Measurements from ENCODE around the gene SIL1. TPM values are rescaled to one million over a fixed set of nuclear protein-coding genes. Genes with fewer than 3 reads are reported as not detected.

Gene SIL1
- polyA plus RNA-seq, 2 of the 4 experiments (the other 2 are of a cell fraction) = 27.6 to 45.5 TPM

DNA sequence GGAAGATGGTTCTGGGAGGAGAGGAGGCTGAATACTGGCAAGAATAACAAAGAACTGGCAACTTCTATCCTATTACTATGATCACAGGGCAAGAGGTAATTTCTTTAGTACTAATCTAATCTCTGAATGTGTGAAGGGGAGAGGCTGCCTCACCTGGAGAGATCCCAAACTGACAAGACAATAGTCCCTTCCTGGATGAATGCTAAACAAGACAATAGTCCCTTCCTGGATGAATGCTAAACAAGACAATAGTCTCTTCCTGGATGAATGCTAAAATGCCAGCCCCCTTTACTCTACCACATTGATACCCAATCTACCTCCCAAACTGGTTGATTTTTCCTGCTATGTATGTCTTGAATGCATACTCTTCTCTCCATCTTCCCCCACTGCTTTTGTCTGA, 145.2 kb downstream of the SIL1 start:
- ChIA-PET CTCF (no interaction called here), POLR2A (no interaction called here)
- DNase-seq (ENCODE audit: low read depth in 1 of 2, low spot score in 1 of 2) (no peak), FAIRE-seq (no peak), ATAC-seq (no peak)
- Histone ChIP-seq H3K4me3 (no peak overlapping the region), H3K27ac (no peak overlapping the region), H3K4me2 (no peak overlapping the region), H3K4me1 (no peaks in the 10 kb centered on the region), H3K9me3 (no peaks in the 10 kb centered on the region)
- no peak for TF ChIP-seq NFE2L2 (conservative IDR thresholded peaks at IDR 0.05; ENCODE audit: low read length)
- TF ChIP-seq ZSCAN20 (CRISPR knock-in tag; IDR thresholded peaks at IDR 0.05) = no peak
- no peak for TF ChIP-seq SMC3 (IDR thresholded peaks at IDR 0.05)
- TF ChIP-seq RFX5 (IDR thresholded peaks at IDR 0.05) = no peak
- TF ChIP-seq CHD4 (IDR thresholded peaks at IDR 0.05; ENCODE audit: borderline replicate concordance) = no peak
- TF ChIP-seq NPAS2 (CRISPR knock-in tag; IDR thresholded peaks at IDR 0.05; ENCODE audit: borderline replicate concordance) = no peak
- TF ChIP-seq BHLHE40 (IDR thresholded peaks at IDR 0.05; ENCODE audit: low read depth, low read length) = no peak
- no peak for TF ChIP-seq EHF (CRISPR knock-in tag; IDR thresholded peaks at IDR 0.05)
- TF ChIP-seq JUNB (IDR thresholded peaks at IDR 0.05) = no peak
- no peak for TF ChIP-seq POLR2AphosphoS2 (conservative IDR thresholded peaks at IDR 0.05; ENCODE audit: low read length)
- TF ChIP-seq, protein P1, sequence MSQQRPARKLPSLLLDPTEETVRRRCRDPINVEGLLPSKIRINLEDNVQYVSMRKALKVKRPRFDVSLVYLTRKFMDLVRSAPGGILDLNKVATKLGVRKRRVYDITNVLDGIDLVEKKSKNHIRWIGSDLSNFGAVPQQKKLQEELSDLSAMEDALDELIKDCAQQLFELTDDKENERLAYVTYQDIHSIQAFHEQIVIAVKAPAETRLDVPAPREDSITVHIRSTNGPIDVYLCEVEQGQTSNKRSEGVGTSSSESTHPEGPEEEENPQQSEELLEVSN (IDR thresholded peaks at IDR 0.05; ENCODE audit: borderline replicate concordance, low read depth) = no peak
- TF ChIP-seq, protein P2, sequence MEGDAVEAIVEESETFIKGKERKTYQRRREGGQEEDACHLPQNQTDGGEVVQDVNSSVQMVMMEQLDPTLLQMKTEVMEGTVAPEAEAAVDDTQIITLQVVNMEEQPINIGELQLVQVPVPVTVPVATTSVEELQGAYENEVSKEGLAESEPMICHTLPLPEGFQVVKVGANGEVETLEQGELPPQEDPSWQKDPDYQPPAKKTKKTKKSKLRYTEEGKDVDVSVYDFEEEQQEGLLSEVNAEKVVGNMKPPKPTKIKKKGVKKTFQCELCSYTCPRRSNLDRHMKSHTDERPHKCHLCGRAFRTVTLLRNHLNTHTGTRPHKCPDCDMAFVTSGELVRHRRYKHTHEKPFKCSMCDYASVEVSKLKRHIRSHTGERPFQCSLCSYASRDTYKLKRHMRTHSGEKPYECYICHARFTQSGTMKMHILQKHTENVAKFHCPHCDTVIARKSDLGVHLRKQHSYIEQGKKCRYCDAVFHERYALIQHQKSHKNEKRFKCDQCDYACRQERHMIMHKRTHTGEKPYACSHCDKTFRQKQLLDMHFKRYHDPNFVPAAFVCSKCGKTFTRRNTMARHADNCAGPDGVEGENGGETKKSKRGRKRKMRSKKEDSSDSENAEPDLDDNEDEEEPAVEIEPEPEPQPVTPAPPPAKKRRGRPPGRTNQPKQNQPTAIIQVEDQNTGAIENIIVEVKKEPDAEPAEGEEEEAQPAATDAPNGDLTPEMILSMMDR (IDR thresholded peaks at IDR 0.05) = no peak
- TF ChIP-seq RAD21 (conservative IDR thresholded peaks at IDR 0.05 in 1 of 2, IDR thresholded peaks at IDR 0.05 in 1 of 2) = no peak
- no peak for TF ChIP-seq CHD2 (IDR thresholded peaks at IDR 0.05; ENCODE audit: low read length, partially characterized antibody)
- TF ChIP-seq ZC3H11A (IDR thresholded peaks at IDR 0.05) = no peak
- TF ChIP-seq MAFK (IDR thresholded peaks at IDR 0.05; ENCODE audit: partially characterized antibody) = no peak
- no peak for TF ChIP-seq HOXB5 (CRISPR knock-in tag; IDR thresholded peaks at IDR 0.05)
- TF ChIP-seq, protein P3, sequence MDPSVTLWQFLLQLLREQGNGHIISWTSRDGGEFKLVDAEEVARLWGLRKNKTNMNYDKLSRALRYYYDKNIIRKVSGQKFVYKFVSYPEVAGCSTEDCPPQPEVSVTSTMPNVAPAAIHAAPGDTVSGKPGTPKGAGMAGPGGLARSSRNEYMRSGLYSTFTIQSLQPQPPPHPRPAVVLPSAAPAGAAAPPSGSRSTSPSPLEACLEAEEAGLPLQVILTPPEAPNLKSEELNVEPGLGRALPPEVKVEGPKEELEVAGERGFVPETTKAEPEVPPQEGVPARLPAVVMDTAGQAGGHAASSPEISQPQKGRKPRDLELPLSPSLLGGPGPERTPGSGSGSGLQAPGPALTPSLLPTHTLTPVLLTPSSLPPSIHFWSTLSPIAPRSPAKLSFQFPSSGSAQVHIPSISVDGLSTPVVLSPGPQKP (IDR thresholded peaks at IDR 0.05; ENCODE audit: low read depth, low read length) = no peak
- TF ChIP-seq, protein P4, sequence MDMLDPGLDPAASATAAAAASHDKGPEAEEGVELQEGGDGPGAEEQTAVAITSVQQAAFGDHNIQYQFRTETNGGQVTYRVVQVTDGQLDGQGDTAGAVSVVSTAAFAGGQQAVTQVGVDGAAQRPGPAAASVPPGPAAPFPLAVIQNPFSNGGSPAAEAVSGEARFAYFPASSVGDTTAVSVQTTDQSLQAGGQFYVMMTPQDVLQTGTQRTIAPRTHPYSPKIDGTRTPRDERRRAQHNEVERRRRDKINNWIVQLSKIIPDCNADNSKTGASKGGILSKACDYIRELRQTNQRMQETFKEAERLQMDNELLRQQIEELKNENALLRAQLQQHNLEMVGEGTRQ (IDR thresholded peaks at IDR 0.05) = no peak
- TF ChIP-seq CEBPB (IDR thresholded peaks at IDR 0.05) = no peak

DNA sequence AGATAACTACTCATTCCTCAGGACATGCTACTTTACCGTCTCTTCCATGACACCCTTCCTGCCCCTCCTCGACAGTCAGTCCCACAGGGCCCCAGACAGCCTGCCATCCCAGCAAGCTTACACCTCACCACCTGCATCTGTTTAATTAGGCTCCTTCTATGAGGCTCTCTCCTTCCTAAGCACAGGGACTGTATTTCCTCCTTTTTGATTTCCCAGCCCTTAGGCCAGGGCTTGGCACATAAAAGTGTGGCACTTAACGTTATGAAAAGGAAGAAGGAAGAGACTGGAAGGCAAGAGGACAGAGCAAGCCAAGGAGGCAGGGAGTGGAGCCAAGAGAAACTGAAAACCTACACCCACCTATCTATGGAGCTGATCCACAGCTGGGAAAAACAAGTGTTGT, 146.8 kb downstream of the SIL1 start:
- Histone ChIP-seq H3K27ac (no peak overlapping the region), H3K9me3 (no peaks in the 10 kb centered on the region), H3K4me2 (no peak overlapping the region), H3K4me1 (no peaks in the 10 kb centered on the region), H3K4me3 (no peak overlapping the region)
- DNase-seq (ENCODE audit: low read depth in 1 of 2, low spot score in 1 of 2) = no peak
- FAIRE-seq = no peak
- no peak for ATAC-seq
- WGBS (ENCODE audit: missing lambda C conversion rate) = 77% methylated on average over 3 of the region's 3 CpGs
- POLR2A ChIA-PET = no interaction called here
- CTCF ChIA-PET = interaction anchor here (1.1 kb wide), 1 partner anchor 31 kb away, joined by 3 read pairs; no protein-coding TSS in a partner anchor
- TF ChIP-seq, protein P4 (IDR thresholded peaks at IDR 0.05) = no peak
- TF ChIP-seq ZSCAN20 (CRISPR knock-in tag; IDR thresholded peaks at IDR 0.05) (no peak), PHF8 (IDR thresholded peaks at IDR 0.05; ENCODE audit: borderline replicate concordance, low read depth) (no peak), SREBF2 (IDR thresholded peaks at IDR 0.05) (no peak), RNF2 (IDR thresholded peaks at IDR 0.05; ENCODE audit: borderline replicate concordance, low read depth) (no peak), KDM5A (IDR thresholded peaks at IDR 0.05) (no peak), MAZ (IDR thresholded peaks at IDR 0.05; ENCODE audit: borderline replicate concordance, low read depth, low read length) (no peak), POLR2AphosphoS2 (conservative IDR thresholded peaks at IDR 0.05; ENCODE audit: low read length) (no peak), ZNF302 (CRISPR knock-in tag; IDR thresholded peaks at IDR 0.05) (no peak), BHLHE40 (IDR thresholded peaks at IDR 0.05; ENCODE audit: low read depth, low read length) (no peak)
- TF ChIP-seq, protein P1 (IDR thresholded peaks at IDR 0.05; ENCODE audit: borderline replicate concordance, low read depth) = no peak
- TF ChIP-seq, protein P2 (IDR thresholded peaks at IDR 0.05) = no peak
- TF ChIP-seq, protein P5, sequence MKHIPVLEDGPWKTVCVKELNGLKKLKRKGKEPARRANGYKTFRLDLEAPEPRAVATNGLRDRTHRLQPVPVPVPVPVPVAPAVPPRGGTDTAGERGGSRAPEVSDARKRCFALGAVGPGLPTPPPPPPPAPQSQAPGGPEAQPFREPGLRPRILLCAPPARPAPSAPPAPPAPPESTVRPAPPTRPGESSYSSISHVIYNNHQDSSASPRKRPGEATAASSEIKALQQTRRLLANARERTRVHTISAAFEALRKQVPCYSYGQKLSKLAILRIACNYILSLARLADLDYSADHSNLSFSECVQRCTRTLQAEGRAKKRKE (CRISPR knock-in tag; IDR thresholded peaks at IDR 0.05; ENCODE audit: low read depth) = no peak

Measured in A549 (cell line).